HG03039 (cell line): ENCODE results near the gene CEP131.
"Not testable (repeated sequence)": the region's sequence is repeated elsewhere in the genome, so short reads cannot be mapped to it uniquely, and the experiment has no call there.

Experiments used
- ATAC-seq: cut with Tn5 transposase; IDR thresholded peaks from one replicate; pipeline ENCODE4 v1.9.1; 2021; ENCODE audit warnings: mild to moderate bottlenecking, moderate library complexity; ENCODE audit not compliant: unreplicated experiment

Gene CEP131

GRCh38 chr17:81228834-81229665 lies 6.3 kb upstream of the CEP131 start:
- ATAC-seq, result no peak

- ATAC-seq, result no peak
These were observed 5.7 kb upstream of the CEP131 start for GRCh38 chr17:81228420-81228819.

DNA sequence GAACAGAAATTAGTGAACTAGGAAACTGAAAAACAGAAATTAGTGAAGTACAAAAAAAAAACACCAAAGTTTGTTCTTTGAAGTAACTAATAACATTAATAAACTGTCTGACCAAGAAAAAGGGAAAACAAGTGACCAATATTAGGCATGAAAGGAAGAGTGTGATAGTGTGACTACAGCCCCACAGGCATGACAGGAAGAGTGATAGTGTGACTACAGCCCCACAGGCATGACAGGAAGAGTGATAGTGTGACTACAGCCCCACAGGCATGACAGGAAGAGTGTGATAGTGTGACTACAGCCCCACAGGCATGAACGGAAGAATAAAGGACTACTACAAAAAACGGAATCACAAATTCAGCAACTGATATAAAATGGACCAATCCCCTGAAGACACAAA lies 4.9 kb upstream of the CEP131 start:
- ATAC-seq, result not testable (repeated sequence)

GRCh38 chr17:81223762-81224130 lies 981 bp upstream of the CEP131 start:
- no peak for ATAC-seq

GRCh38 chr17:81222620-81222905 lies 202 bp downstream of the CEP131 start:
- ATAC-seq, result no peak

- no peak for ATAC-seq
These were observed 734 bp downstream of the CEP131 start for GRCh38 chr17:81221842-81222619.

DNA sequence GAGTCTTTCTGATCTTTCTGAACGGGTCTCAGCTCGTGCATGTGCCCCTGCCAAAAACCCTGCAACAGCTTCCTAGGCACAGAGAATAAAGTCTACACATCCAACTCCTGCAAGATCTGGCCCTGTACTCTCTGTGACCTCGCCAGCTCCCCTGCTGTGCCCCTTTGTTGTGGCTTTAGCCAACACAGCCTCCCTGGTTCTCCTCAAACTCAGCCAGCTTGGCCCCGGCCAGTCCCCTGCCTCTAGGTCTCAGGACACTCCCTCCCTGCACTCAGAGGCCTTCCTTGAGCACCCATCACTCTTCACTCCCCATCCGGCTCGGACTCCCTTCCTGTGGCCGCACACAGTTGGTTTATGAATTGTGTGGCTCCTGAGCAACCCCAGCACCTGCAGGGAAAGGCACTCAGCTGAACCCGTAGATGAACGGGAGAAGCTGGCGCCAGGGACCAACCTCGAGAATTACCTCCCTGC lies 1.4 kb downstream of the CEP131 start:
- no peak for ATAC-seq

DNA sequence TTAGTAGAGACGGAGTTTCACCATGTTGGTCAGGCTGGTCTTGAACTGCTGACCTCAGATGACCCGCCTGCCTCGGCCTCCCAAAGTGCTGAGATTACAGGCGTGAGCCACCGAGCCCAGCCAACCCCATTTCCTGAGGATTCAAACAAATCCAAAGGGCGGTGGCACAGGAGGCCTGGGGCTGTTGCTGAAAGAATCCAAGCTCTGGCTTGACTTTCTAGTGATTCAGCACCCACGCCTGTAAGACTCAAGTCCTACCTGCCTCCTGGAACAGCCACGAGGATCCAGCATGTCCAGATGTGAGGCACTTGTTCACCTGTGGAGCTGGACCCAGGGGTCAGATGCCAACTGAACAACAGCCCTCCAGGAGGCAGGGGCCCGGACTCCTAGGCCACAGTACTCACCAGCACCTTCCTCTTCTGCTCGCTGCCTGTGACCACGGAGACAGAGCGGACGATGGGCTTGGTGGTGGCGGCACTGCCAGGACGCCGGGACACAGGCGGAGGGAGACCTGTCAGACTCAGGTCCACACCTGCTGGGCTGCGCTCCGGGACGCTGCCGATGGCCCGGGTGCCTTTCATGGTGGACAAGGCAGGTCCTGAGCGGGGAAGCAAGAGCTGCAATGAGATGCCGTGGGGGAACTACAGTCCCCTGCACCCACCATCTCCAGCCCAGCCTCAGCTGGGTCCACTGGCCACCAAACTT lies 3.1 kb downstream of the CEP131 start:
- no peak for ATAC-seq

GRCh38 chr17:81218991-81219390 lies 3.8 kb downstream of the CEP131 start:
- no peak for ATAC-seq

DNA sequence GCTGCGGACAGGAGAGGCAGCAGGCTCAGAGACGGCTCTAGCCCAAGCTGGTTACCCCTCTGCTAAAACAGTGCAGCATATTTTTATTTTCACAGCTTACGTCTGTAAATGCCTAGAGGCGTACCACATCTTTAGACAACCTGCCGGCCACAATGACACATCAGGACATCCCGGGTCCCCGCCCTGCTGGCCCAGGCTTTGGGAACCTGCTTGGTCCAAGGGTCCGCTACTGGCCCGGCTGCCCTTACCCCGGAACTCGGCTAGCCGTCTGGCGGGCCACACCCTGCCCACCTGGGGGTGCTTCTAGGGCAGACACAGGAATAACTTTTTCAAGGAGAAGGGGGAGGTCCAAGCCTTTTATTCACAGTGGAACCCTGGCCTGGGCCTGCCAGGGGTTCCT lies 4.3 kb downstream of the CEP131 start:
- ATAC-seq, result no peak

DNA sequence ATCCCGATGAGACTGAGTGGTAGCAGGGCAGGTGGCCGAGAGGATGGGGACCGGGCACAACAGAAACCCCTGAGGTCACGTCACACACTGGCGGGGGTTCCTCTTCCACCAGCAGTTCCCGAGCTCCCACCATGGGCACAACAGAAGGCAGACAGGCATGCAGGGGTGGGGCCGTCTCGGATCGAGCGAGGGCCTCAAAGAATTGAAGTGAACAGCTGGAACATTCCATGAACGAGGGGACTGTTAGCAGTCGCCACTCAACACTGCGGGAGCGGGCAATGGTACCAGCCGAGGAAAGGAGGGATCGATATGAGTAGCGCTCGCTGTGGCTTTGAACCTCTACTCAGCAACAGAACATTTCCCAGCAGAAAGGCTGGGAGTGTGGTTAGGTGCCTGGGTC lies 5.3 kb downstream of the CEP131 start:
- ATAC-seq, result no peak

- ATAC-seq, result no peak
These were observed 8.8 kb downstream of the CEP131 start for GRCh38 chr17:81213978-81214377.

GRCh38 chr17:81212365-81212764 lies 10.4 kb downstream of the CEP131 start:
- ATAC-seq, result no peak

DNA sequence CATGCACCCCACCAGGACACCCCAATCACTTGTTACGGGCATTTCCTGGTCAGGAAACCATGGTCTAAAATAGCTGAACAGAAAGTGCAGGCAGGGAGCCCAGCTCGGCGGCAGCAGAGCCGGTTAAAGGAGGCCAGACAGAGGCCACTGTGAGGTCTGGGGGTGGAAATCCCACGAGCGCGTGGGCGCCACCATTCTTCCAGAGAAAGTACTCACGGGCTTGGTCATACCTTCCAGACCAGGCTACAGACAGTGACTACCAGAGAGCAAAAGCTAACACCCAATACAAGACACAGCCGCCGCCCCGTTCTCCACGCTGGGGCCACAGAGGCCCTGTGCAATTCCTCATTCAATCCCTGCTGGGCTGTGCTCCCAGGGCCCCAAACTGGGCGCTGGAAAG lies 11.9 kb downstream of the CEP131 start:
- ATAC-seq, result no peak

- no peak for ATAC-seq
These were observed 12.3 kb downstream of the CEP131 start for GRCh38 chr17:81210466-81210865.

DNA sequence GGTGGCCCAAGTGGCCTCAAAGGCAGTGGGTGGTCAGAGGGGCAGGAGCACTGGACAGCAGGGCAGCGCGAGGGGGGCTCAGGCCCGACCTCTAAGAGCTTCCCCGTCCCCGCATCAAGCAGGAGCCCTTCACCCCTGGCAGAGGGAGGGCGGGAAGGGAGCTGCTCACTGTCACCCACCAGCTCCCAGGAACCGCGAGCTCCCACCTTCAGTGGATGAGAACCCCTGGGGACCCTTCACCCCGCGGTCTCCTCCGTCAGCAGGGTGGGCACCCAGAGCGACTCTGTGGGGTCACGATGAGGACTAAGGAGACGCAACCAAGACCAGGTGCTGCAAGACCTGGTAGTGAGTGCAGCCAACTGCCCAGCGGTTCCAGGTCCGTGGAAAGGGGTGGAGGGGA lies 13.6 kb downstream of the CEP131 start:
- ATAC-seq, result no peak

GRCh38 chr17:81208651-81209050 lies 14.1 kb downstream of the CEP131 start:
- ATAC-seq, result no peak

DNA sequence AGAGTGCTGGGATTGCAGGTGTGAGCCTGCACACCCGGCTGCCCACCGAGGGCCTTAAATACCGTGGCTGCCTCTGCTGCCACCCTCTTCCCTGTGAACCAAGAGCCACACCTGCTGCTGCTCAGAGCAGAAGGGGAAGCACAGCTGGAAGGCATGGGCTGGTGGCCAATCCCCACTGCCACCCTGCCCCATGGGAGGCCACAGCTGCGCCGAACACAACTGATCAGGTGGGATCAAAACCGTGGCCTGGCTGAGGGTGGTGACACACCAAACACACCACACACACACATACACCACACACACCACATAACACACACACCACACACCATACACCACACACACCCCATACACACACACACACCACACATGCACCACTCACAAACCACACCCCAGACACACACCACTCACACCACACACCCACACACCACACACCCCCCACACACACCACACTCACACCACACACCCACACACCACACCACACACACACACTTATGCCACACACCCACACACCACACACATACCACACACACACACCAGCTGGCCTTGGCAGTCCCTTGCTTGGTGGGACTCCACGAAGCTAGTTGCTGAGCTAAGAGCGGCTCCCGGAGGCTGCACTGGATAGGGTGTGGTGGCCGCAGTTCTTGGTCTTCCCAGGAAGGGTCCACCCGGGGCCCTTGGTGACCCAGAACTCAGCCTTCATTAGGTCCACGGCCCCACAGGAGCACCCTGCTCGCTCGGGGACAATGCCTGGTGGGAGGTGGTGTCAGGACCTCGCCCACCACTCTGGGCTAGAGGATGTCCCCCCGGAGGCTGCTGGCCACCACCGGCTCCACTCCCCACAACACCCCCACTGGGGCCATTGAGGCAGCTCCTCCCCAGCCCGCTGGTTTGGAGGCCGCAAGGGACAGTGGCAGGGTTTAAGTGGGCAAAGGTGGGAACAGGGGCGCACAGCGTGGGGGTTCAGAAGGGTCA lies 14.9 kb downstream of the CEP131 start:
- ATAC-seq, result no peak

DNA sequence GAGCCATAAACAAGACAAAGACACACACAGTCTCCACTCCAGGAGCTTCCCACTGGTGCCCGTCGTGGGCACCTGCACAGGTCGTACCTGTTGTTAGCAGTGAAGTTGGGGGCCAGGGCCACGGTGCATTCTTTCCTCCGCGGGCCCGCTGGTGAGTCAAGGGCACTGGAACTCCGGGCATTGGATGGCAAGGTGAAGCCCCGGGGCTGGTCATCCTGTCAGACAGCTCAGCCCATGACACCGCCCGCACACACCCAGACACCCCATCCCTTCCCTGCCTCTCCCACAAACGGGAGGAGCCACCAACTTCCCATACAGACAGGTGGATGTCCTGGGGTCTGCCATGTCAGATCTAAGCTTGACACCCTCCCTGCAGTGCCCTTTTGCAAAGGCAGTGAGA lies 16.1 kb downstream of the CEP131 start:
- ATAC-seq, result no peak

- ATAC-seq, result no peak
These were observed 16.6 kb downstream of the CEP131 start for GRCh38 chr17:81206166-81206565.

DNA sequence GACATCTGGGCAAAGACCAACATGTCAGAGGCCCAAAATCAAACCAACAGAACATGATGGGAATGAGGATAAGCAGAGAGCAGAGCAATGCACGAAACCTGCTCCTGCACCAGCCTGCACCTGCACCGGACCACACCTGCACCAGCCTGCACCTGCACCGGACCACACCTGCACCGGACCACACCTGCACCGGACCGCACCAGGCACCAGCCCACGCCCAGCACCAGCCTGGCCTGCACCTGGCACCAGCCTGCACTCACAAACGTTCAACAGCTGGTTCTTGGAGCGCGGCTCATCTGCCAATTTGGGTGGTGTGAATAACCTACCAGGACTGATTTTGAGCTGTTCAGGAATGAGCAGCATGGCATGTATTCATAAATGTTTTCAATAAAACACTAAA lies 18.2 kb downstream of the CEP131 start:
- ATAC-seq, result no peak
